Stomach (tissue), 9 donors: ENCODE measurements around the gene CCDC106. TPM values are rescaled to one million over a fixed set of nuclear protein-coding genes. Genes with fewer than 3 reads are reported as not detected.

Experiments used
- DNase-seq, 2 donors: peaks; one replicate each; pipeline versions ENCODE4 v3.0.0 to v3.0.0-alpha.2; 2013 to 2019
- H3K27ac ChIP-seq, 5 donors: fragments of 200-600 bp in 4 of 5; sonication (generic) in 4 of 5; one replicate each; pipeline ENCODE4 v1.5.1; 2013 to 2019; ENCODE audit warnings: mild to moderate bottlenecking in 1 of 5, moderate library complexity in 1 of 5
- H3K27me3 ChIP-seq, 3 donors: fragments of 200-600 bp; sonication (generic); one replicate each; pipeline ENCODE4 v1.5.1; 2017 to 2019; ENCODE audit warnings: mixed run types in 1 of 3
- H3K36me3 ChIP-seq, 4 donors: fragments of 200-600 bp; sonication (generic); 1 replicate in 3 of 4; 2 replicates in 1 of 4; pipeline ENCODE4 v1.5.1; 2016 to 2019
- H3K4me1 ChIP-seq, 4 donors: fragments of 200-600 bp; sonication (generic); one replicate each; pipeline ENCODE4 v1.5.1; 2016 to 2019
- H3K4me3 ChIP-seq, 4 donors: fragments of 200-600 bp; sonication (generic) in 3 of 4; one replicate each; pipeline ENCODE4 v1.5.1; 2016 to 2019; ENCODE audit warnings: mild to moderate bottlenecking in 1 of 4
- H3K9me3 ChIP-seq, 4 donors: fragments of 200-600 bp; sonication (generic); one replicate each; pipeline ENCODE4 v1.5.1; 2016 to 2019
- CTCF ChIP-seq, 7 experiments: fragments of 450-650 bp in 4 of 7; fragments of 200-600 bp in 3 of 7; sonication (generic) in 3 of 7; IDR thresholded peaks; one replicate each; pipeline ENCODE4 v1.5.1; 2016 to 2019; ENCODE audit warnings: antibody characterized with exemption in 7 of 7, control low read depth in 2 of 7, mild to moderate bottlenecking in 1 of 7
- EP300 ChIP-seq: sonication (generic); formaldehyde crosslinking; IDR thresholded peaks from one replicate; pipeline ENCODE4 v1.6.1; 2017; ENCODE audit warnings: antibody characterized with exemption
- POLR2A ChIP-seq, 4 donors: fragments of 450-650 bp; IDR thresholded peaks; one replicate each; pipeline ENCODE4 v1.6.1; 2016; ENCODE audit warnings: antibody characterized with exemption in 4 of 4, control low read depth in 2 of 4, mild to moderate bottlenecking in 1 of 4, moderate library complexity in 1 of 4
- POLR2AphosphoS5 ChIP-seq, 3 donors: sonication (generic); formaldehyde crosslinking; IDR thresholded peaks; one replicate each; pipeline ENCODE4 v1.6.1; 2016; ENCODE audit warnings: antibody characterized with exemption in 3 of 3
- WGBS, 5 donors: extraction: QIAGEN DNeasy Blood & Tissue Kit in 3 of 5; methylation state at CpG; one replicate each; pipeline versions ENCODE4 v1.1.5 to v1.1.7; 2013 to 2018; 5-methylcytosine and 5-hydroxymethylcytosine counted together
- intact Hi-C: fragments of 100-400 bp; cut with DNase I; formaldehyde crosslinking; loops from one replicate; pipeline ENCODE4 v1.15.1; 2023; ENCODE audit warnings: low total_unique reads
- polyA plus RNA-seq, 3 donors: library from polyadenylated mRNA; stranded (reverse); fragments of 200-250 nt; gene quantifications; one replicate each; pipeline ENCODE4 v1.2.3, GENCODE V29; 2013
- total RNA-seq, 5 donors: library from RNA; depleted of rRNA; stranded (reverse); fragments of >200 nt; gene quantifications; one replicate each; pipeline versions ENCODE4 v1.1.0 to v1.2.3, GENCODE V29; 2014 to 2016
- donor health status: healthy with polysubstance abuse.
- donor health status: Bipolar disorder and iron deficiency.
- donor health status: healthy.

CCDC106 gene
- total and polyA plus RNA-seq, 8 donors, result 3.5 to 25.5 (median 13.7) TPM

GRCh38 chr19:55624109-55625003 is 23.7 kb upstream of the CCDC106 start, which contains the start of gene ZNF784:
Gene ZNF784 (minus strand): TSS chr19:55624566. CDS start chr19:55624561, 5 bp downstream.
- Histone ChIP-seq H3K27me3 (no peaks in the 10 kb centered on the region), H3K27ac (peak within 1 kb of the TSS; percentile 94 to 100 (median 97)), H3K4me3 (peak within 1 kb of the TSS; percentile 46 to 65 (median 49)), H3K4me1 (peaks cover 6 to 40% (median 18%) of the 10 kb centered on the region in 4 donors), H3K36me3 (peaks cover 6 to 26% (median 21%) of the 10 kb centered on the region in 4 donors), H3K9me3 (no peaks in the 10 kb centered on the region)
- WGBS, 5 donors, result 0 to 1% (median 1%) methylated on average over 33 to 56 of the region's 56 CpGs
- intact Hi-C loops, result no loop called here
- DNase-seq, result peak; percentile 95 to 98
- TF ChIP-seq EP300, result no peak
- TF ChIP-seq CTCF (IDR thresholded peaks at IDR 0.05), result peak in 1 of 7 experiments; percentile 15
- TF ChIP-seq POLR2A (IDR thresholded peaks at IDR 0.05), result no peak
- peak in 2 of 3 donors; percentile 50 to 93 for TF ChIP-seq POLR2AphosphoS5 (IDR thresholded peaks at IDR 0.05)

- Histone ChIP-seq H3K27ac (peak overlapping the region; percentile 94 to 100 (median 97)), H3K27me3 (no peaks in the 10 kb centered on the region), H3K36me3 (peaks cover 6 to 26% (median 21%) of the 10 kb centered on the region in 4 donors), H3K4me3 (peak overlapping the region; percentile 46 to 65 (median 49)), H3K9me3 (no peaks in the 10 kb centered on the region), H3K4me1 (peaks cover 5 to 35% (median 15%) of the 10 kb centered on the region in 4 donors)
- intact Hi-C loops, result no loop called here
- 42 to 47% (median 46%) methylated on average over 11 of the region's 11 CpGs for WGBS, 5 donors
- no peak for DNase-seq
- TF ChIP-seq POLR2A (IDR thresholded peaks at IDR 0.05), result no peak
- no peak for TF ChIP-seq EP300
- TF ChIP-seq POLR2AphosphoS5 (IDR thresholded peaks at IDR 0.05), result no peak
- no peak for TF ChIP-seq CTCF (IDR thresholded peaks at IDR 0.05)
These were observed 23.0 kb upstream of the CCDC106 start for GRCh38 chr19:55625004-55625326.

- no peak for DNase-seq
- TF ChIP-seq POLR2A (IDR thresholded peaks at IDR 0.05) (no peak), POLR2AphosphoS5 (IDR thresholded peaks at IDR 0.05) (no peak), EP300 (no peak), CTCF (IDR thresholded peaks at IDR 0.05) (no peak)
- 59 to 78% (median 73%) methylated on average over 11 of the region's 11 CpGs for WGBS, 5 donors
- peaks cover 5 to 29% (median 15%) of the 10 kb centered on the region in 4 donors for H3K4me1 ChIP-seq
- H3K9me3 ChIP-seq, result no peaks in the 10 kb centered on the region
- H3K27me3 ChIP-seq, result no peaks in the 10 kb centered on the region
- no peak overlapping the region for H3K27ac ChIP-seq
- peaks cover 6 to 14% (median 12%) of the 10 kb centered on the region in 4 donors for H3K36me3 ChIP-seq
- no peak overlapping the region for H3K4me3 ChIP-seq
- intact Hi-C loops, result no loop called here
These were observed 21.7 kb upstream of the CCDC106 start for GRCh38 chr19:55626350-55626749.

- intact Hi-C loops, result no loop called here
- Histone ChIP-seq H3K27ac (peak overlapping the region in 2 of 5 donors; percentile 49 to 99), H3K36me3 (no peaks in the 10 kb centered on the region), H3K4me1 (peaks cover 24 to 48% (median 40%) of the 10 kb centered on the region in 4 donors), H3K4me3 (no peak overlapping the region), H3K9me3 (no peaks in the 10 kb centered on the region), H3K27me3 (no peaks in the 10 kb centered on the region)
- 23 to 28% (median 25%) methylated on average over 3 of the region's 3 CpGs for WGBS, 5 donors
- no peak for TF ChIP-seq EP300
- TF ChIP-seq POLR2AphosphoS5 (IDR thresholded peaks at IDR 0.05), result peak in 2 of 3 donors; percentile 47 to 64
- TF ChIP-seq POLR2A (IDR thresholded peaks at IDR 0.05), result no peak
- TF ChIP-seq CTCF (IDR thresholded peaks at IDR 0.05), result peak in 5 of 7 experiments; percentile 81 to 96 (median 83)
- peak; percentile 95 to 96 for DNase-seq
These were observed 15.6 kb upstream of the CCDC106 start for GRCh38 chr19:55632463-55632834.
